HepG2 (cell line): ENCODE measurements around the gene SYNGAP1. TPM values are rescaled to one million over a fixed set of nuclear protein-coding genes. Genes with fewer than 3 reads are reported as not detected.

ENCODE experiments used
- AHR ChIP-seq: IDR thresholded peaks from 2 replicates; pipeline ENCODE4 v1.6.1; 2018; ENCODE audit warnings: missing genetic modification reagents, missing compliant biosample characterization
- CHD2 ChIP-seq: IDR thresholded peaks from 2 replicates; pipeline ENCODE4 v1.6.1; 2011; ENCODE audit warnings: low read depth, low read length, improper control_type of control experiment
- CSRNP1 ChIP-seq: sonication (generic); formaldehyde crosslinking; IDR thresholded peaks from 2 replicates; pipeline ENCODE4 v1.8.1; 2023; ENCODE audit warnings: mild to moderate bottlenecking, missing genetic modification reagents
- DDIT3 ChIP-seq: sonication (generic); formaldehyde crosslinking; IDR thresholded peaks from 2 replicates; pipeline ENCODE4 v1.4.0; 2020; ENCODE audit warnings: mild to moderate bottlenecking, missing genetic modification reagents
- HES4 ChIP-seq: sonication (generic); formaldehyde crosslinking; IDR thresholded peaks from 2 replicates; pipeline ENCODE4 v1.9.0; 2021; ENCODE audit warnings: mild to moderate bottlenecking, missing genetic modification reagents, borderline replicate concordance
- HNF4G ChIP-seq, 2 experiments: sonication (generic) in 1 of 2; formaldehyde crosslinking in 1 of 2; IDR thresholded peaks; 2 replicates each; pipeline versions ENCODE4 v1.4.0 to v1.6.1; 2011 to 2020; ENCODE audit warnings: borderline replicate concordance in 2 of 2, low read depth in 2 of 2, mild to moderate bottlenecking in 2 of 2, low read length in 1 of 2, missing genetic modification reagents in 1 of 2, moderate library complexity in 1 of 2
- IKZF4 ChIP-seq: sonication (generic); formaldehyde crosslinking; IDR thresholded peaks from 2 replicates; pipeline ENCODE4 v1.5.1; 2020; ENCODE audit warnings: borderline replicate concordance, mild to moderate bottlenecking, low read depth, missing genetic modification reagents; ENCODE audit errors: not compliant biosample characterization
- MAFK ChIP-seq, 2 experiments: IDR thresholded peaks in 1 of 2; conservative IDR thresholded peaks in 1 of 2; 2 replicates each; pipeline ENCODE4 v1.6.1; 2011; ENCODE audit warnings: improper control_type of control experiment in 2 of 2, low read length in 2 of 2
- MATR3 ChIP-seq: sonication (generic); formaldehyde crosslinking; IDR thresholded peaks from 2 replicates; pipeline ENCODE4 v1.4.0; 2020; ENCODE audit warnings: missing genetic modification reagents
- MYPOP ChIP-seq: sonication (generic); formaldehyde crosslinking; IDR thresholded peaks from 2 replicates; pipeline ENCODE4 v1.8.1; 2023; ENCODE audit warnings: mild to moderate bottlenecking, moderate library complexity, missing genetic modification reagents
- NFKBIZ ChIP-seq: IDR thresholded peaks from 2 replicates; pipeline ENCODE4 v1.6.1; 2018; ENCODE audit warnings: missing genetic modification reagents, missing compliant biosample characterization
- PHF5A ChIP-seq: IDR thresholded peaks from one replicate; pipeline ENCODE4 v1.6.1; 2018; ENCODE audit warnings: low read depth, missing genetic modification reagents; ENCODE audit not compliant: unreplicated experiment
- RFXANK ChIP-seq: IDR thresholded peaks from 2 replicates; pipeline ENCODE4 v1.6.1; 2016
- THAP7 ChIP-seq: sonication (generic); formaldehyde crosslinking; IDR thresholded peaks from 2 replicates; pipeline ENCODE4 v1.8.1; 2023; ENCODE audit warnings: mild to moderate bottlenecking, missing genetic modification reagents
- ZBTB26 ChIP-seq: IDR thresholded peaks from 2 replicates; pipeline ENCODE4 v1.6.1; 2016; ENCODE audit warnings: missing compliant biosample characterization, missing genetic modification reagents, borderline replicate concordance
- ZBTB7A ChIP-seq: sonication (generic); formaldehyde crosslinking; IDR thresholded peaks from 2 replicates; pipeline ENCODE4 v1.8.0; 2022; ENCODE audit warnings: mild to moderate bottlenecking, missing genetic modification reagents
- ZFAT ChIP-seq: sonication (generic); formaldehyde crosslinking; conservative IDR thresholded peaks from 2 replicates; pipeline ENCODE4 v1.8.1; 2023; ENCODE audit warnings: missing genetic modification reagents, inconsistent platforms
- ZMAT3 ChIP-seq: sonication (generic); formaldehyde crosslinking; conservative IDR thresholded peaks from 2 replicates; pipeline ENCODE4 v1.7.0; 2021; ENCODE audit warnings: missing genetic modification reagents
- ZNF232 ChIP-seq: sonication (generic); formaldehyde crosslinking; IDR thresholded peaks from 2 replicates; pipeline ENCODE4 v1.4.0; 2020; ENCODE audit warnings: missing genetic modification reagents, borderline replicate concordance
- ZNF256 ChIP-seq: sonication (generic); formaldehyde crosslinking; conservative IDR thresholded peaks from 2 replicates; pipeline ENCODE4 v1.4.0; 2020; ENCODE audit warnings: missing genetic modification reagents
- ZNF264 ChIP-seq: sonication (generic); formaldehyde crosslinking; IDR thresholded peaks from 2 replicates; pipeline ENCODE4 v1.4.0; 2020; ENCODE audit warnings: missing genetic modification reagents
- ZNF367 ChIP-seq: sonication (generic); formaldehyde crosslinking; IDR thresholded peaks from 2 replicates; pipeline ENCODE4 v1.4.0; 2020; ENCODE audit warnings: missing genetic modification reagents, borderline replicate concordance
- ZNF720 ChIP-seq: sonication (generic); formaldehyde crosslinking; IDR thresholded peaks from 2 replicates; pipeline ENCODE4 v1.4.0; 2020; ENCODE audit warnings: missing genetic modification reagents
- ZSCAN22 ChIP-seq: sonication (generic); formaldehyde crosslinking; IDR thresholded peaks from 2 replicates; pipeline ENCODE4 v1.4.0; 2020; ENCODE audit warnings: mild to moderate bottlenecking, missing genetic modification reagents
- ZSCAN29 ChIP-seq: sonication (generic); formaldehyde crosslinking; conservative IDR thresholded peaks from 2 replicates; pipeline ENCODE4 v1.4.0; 2020; ENCODE audit warnings: mild to moderate bottlenecking, missing genetic modification reagents
- polyA plus RNA-seq, 8 experiments: library from polyadenylated mRNA; depleted of rRNA in 3 of 8; stranded (reverse) in 7 of 8; unstranded in 1 of 8; fragments of >200 nt; fragmentation: Illumina TruSeq in 4 of 8; extraction: Trizol in 4 of 8; gene quantifications; 2 replicates each; pipeline versions ENCODE4 v1.2.1 to v1.2.3, GENCODE V29; 2011 to 2016; ENCODE audit warnings: low read depth in 4 of 8, missing spikeins in 1 of 8, mixed read lengths in 1 of 8; ENCODE audit not compliant: insufficient read depth in 1 of 8
- total RNA-seq, 5 experiments: library from RNA; depleted of rRNA; stranded (reverse); fragments of >200 nt; fragmentation: Illumina TruSeq; extraction: Trizol; gene quantifications; 2 replicates each; pipeline ENCODE4 v1.2.3, GENCODE V29; 2016; ENCODE audit warnings: low read depth in 1 of 5

SYNGAP1 gene
- total and polyA plus RNA-seq, 2 of the 13 experiments (the other 11 are each of a cell fraction or from before 2014, with no cell fraction given) = 0.75 to 1.1 TPM

- 0 out of 2 replicates have a peak, but pooled peaks have one; percentile 81 for TF ChIP-seq DDIT3 (CRISPR knock-in tag)
- peak; percentile 97 for TF ChIP-seq IKZF4 (CRISPR knock-in tag)
- peak; percentile 99 for TF ChIP-seq CSRNP1
- TF ChIP-seq ZNF232 (CRISPR knock-in tag) = no peak; the same call in 1 of the 2 replicates
- TF ChIP-seq ZSCAN29 = 0 out of 2 replicates have a peak, but pooled peaks have one; percentile 47
- TF ChIP-seq MATR3 (CRISPR knock-in tag) = no peak
- no peak for TF ChIP-seq ZNF720 (CRISPR knock-in tag)
- TF ChIP-seq ZNF264 = no peak
- no peak for TF ChIP-seq HNF4G (IDR thresholded peaks at IDR 0.05; ENCODE audit: borderline replicate concordance, low read depth, low read length)
- TF ChIP-seq HNF4G (CRISPR knock-in tag; IDR thresholded peaks at IDR 0.05; ENCODE audit: borderline replicate concordance, low read depth) = peak; percentile 51; the same call in 1 of the 2 replicates
- 0 out of 2 replicates have a peak, but pooled peaks have one; percentile 55 for TF ChIP-seq ZSCAN22 (CRISPR knock-in tag)
- peak; percentile 17; the same call in 1 of the 2 replicates for TF ChIP-seq AHR (CRISPR knock-in tag)
- no peak for TF ChIP-seq ZNF256 (CRISPR knock-in tag)
- no peak for TF ChIP-seq MAFK (conservative IDR thresholded peaks at IDR 0.05 in 1 of 2, IDR thresholded peaks at IDR 0.05 in 1 of 2; ENCODE audit: low read length in 2 of 2)
- peak; percentile 97 for TF ChIP-seq MYPOP (CRISPR knock-in tag)
- 0 out of 2 replicates have a peak, but pooled peaks have one; percentile 3 for TF ChIP-seq CHD2
- TF ChIP-seq HES4 = peak; percentile 98
- peak; percentile 85 for TF ChIP-seq ZBTB26 (CRISPR knock-in tag)
- TF ChIP-seq ZMAT3 = peak; percentile 97; the same call in 1 of the 2 replicates
- no peak for TF ChIP-seq ZBTB7A (CRISPR knock-in tag)
- TF ChIP-seq ZFAT (CRISPR knock-in tag) = no peak
- peak; percentile 67; the same call in 1 of the 2 replicates for TF ChIP-seq NFKBIZ (CRISPR knock-in tag)
- TF ChIP-seq THAP7 (CRISPR knock-in tag) = peak; percentile 95
- peak; percentile 88 for TF ChIP-seq RFXANK (CRISPR knock-in tag)
- TF ChIP-seq PHF5A (CRISPR knock-in tag) = peak; percentile 76
- TF ChIP-seq ZNF367 (CRISPR knock-in tag) = 0 out of 2 replicates have a peak, but pooled peaks have one; percentile 43
Measured at GRCh38 chr6:33410050-33410710, 9.7 kb upstream of the SYNGAP1 start (continued).
